Kidney epithelial cell (primary cell): ENCODE measurements around the gene MAU2. TPM values are rescaled to one million over a fixed set of nuclear protein-coding genes. Genes with fewer than 3 reads are reported as not detected.
A peak's percentile ranks its signal among the peaks of the same experiment; 100 is the strongest.

ENCODE experiments used
- DNase-seq: peaks from one replicate; pipeline ENCODE4 v3.0.0-alpha.2; 2010; ENCODE audit warnings: low read depth
- H3K27me3 ChIP-seq: 2 replicates; pipeline ENCODE4 v1.6.0; 2011; ENCODE audit warnings: low read length; ENCODE audit not compliant: control insufficient read depth, insufficient read depth
- H3K36me3 ChIP-seq: 2 replicates; pipeline ENCODE4 v1.5.1; 2011; ENCODE audit warnings: low read length; ENCODE audit not compliant: control insufficient read depth, insufficient read depth
- H3K4me3 ChIP-seq: 2 replicates; pipeline ENCODE4 v1.5.1; 2011; ENCODE audit warnings: low read depth, mild to moderate bottlenecking, control low read depth, low read length
- total RNA-seq: library from RNA; depleted of rRNA; stranded (reverse); fragments of >200 nt; gene quantifications from 2 replicates; pipeline ENCODE4 v1.2.3, GENCODE V29; 2015
- TF ChIP-seq, protein P1 (sequence below): IDR thresholded peaks from 2 replicates; pipeline ENCODE4 v1.5.1; 2011; ENCODE audit warnings: mild to moderate bottlenecking, moderate library complexity, low read length, control low read depth, inconsistent platforms; ENCODE audit not compliant: insufficient read depth, poor library complexity, severe bottlenecking

The MAU2 gene
- total RNA-seq, 1 donor from 2014 or later: 31.7 TPM

DNA sequence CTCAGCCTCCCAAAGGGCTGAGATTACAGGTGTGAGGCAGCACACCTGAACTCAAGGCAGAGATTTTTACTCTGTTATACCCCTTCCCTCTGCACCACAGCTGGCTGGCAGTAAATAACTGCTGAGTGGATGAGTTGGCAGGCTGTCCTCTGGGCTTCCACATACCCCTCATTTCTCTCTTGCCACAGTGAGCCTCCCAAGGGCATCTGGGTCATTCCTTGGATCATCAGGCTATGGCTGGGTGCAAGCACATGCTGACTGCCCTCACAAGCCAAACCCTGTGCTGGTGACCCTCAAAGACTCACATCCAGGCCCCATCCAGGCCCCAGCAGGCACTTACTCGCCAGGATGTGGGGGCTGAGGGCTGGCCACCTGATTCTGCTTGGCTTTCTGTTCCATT lies 4.5 kb upstream of the MAU2 start:
- DNase-seq: no peak
- TF ChIP-seq, protein P1, sequence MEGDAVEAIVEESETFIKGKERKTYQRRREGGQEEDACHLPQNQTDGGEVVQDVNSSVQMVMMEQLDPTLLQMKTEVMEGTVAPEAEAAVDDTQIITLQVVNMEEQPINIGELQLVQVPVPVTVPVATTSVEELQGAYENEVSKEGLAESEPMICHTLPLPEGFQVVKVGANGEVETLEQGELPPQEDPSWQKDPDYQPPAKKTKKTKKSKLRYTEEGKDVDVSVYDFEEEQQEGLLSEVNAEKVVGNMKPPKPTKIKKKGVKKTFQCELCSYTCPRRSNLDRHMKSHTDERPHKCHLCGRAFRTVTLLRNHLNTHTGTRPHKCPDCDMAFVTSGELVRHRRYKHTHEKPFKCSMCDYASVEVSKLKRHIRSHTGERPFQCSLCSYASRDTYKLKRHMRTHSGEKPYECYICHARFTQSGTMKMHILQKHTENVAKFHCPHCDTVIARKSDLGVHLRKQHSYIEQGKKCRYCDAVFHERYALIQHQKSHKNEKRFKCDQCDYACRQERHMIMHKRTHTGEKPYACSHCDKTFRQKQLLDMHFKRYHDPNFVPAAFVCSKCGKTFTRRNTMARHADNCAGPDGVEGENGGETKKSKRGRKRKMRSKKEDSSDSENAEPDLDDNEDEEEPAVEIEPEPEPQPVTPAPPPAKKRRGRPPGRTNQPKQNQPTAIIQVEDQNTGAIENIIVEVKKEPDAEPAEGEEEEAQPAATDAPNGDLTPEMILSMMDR: no peak
- H3K4me3 ChIP-seq: no peak overlapping the region
- no peaks in the 10 kb centered on the region for H3K36me3 ChIP-seq
- no peaks in the 10 kb centered on the region for H3K27me3 ChIP-seq

DNA sequence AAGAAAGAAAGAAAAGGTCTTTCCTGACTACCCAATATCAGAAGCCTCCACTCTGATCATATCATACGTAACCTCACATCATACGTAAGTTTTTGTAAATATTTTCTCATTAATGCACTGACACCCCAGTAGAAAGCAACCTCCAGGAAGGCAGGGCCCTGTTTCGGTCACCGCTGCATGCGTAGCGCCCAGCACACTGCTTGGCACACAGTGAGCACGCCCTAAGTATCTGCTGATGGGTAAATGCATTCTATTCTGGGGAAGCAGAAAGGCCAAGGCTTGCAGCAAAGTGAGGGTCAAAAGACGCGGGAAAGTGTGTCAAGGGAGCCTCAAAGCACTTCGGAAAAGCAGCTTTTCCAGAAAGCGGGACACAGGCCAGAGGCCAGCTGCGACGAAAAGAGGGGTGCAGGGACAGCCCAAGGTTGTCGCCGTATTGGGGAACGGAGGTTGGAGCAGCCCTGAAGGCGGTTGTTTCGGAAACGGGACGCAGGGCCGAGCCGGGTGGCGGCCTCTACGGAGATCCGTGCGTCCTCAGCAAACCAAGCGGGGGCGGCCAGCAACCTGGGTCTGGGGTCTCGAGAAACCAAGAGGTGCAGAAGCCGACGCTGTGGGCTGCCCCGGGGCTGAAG lies 783 bp upstream of the MAU2 start:
- peak overlapping the region; percentile 100 for H3K4me3 ChIP-seq
- H3K27me3 ChIP-seq: no peaks in the 10 kb centered on the region
- TF ChIP-seq, protein P1: no peak
- H3K36me3 ChIP-seq: no peaks in the 10 kb centered on the region
- no peak for DNase-seq

DNA sequence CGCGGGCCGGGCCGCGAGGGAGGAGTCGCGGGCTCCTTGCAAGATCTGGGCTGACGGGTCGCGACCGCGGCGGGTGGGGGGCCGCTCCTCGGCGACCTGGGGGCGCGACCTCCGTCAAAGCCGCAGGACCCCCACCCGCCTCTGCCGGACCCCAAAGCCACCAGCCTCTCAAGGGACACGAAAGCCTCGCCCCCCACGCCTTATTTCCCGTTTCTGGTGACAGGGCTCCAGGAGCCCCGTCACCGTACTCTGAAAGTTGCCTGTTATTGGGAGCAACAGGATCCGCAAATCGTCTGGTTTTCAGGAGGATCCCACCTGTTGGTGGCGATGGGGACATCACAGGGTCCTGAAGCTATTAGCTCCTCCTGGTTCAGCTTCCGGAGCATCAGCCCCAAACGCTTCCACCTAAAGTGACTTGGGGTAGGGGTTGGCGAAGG lies 530 bp downstream of the MAU2 start:
- no peak for DNase-seq
- Histone ChIP-seq H3K27me3 (no peaks in the 10 kb centered on the region), H3K36me3 (no peaks in the 10 kb centered on the region), H3K4me3 (peak overlapping the region; percentile 100)
- TF ChIP-seq, protein P1: no peak

DNA sequence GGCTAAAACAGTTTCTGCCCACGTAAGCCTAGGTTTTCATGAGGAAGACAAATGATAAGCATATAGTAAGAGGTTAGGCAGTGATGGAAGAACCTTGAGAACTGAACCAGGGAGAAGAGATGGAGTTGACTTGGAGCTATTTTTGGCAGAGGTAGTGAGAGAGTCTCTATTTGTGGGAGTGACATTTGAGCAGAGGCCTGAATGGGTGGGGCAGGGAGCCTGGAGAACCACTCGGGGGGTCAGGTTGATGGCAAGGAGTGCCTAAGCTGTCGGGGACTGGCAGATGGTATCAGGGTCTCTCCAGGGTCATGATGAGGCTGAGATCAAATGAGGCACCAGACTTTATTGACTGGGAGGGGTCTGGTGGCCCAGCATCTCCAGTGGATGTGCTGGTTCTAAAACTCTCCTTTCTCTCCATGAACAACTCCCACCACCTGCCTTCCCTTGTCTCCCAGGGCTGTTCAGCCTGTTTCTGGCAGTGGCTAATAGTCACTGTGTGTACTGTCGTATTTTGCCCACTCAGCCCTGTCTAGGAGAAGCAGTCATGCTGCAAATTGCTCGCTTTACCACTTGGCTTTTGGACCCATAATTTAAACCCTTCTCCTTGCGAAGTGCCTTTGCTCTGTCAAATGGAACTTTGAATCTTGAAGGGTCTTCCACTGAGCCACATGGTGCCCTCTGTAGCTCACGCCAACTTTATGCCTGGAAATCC lies 3.6 kb downstream of the MAU2 start:
- no peak overlapping the region for H3K4me3 ChIP-seq
- no peak for DNase-seq
- no peaks in the 10 kb centered on the region for H3K27me3 ChIP-seq
- H3K36me3 ChIP-seq: no peaks in the 10 kb centered on the region
- TF ChIP-seq, protein P1: no peak

DNA sequence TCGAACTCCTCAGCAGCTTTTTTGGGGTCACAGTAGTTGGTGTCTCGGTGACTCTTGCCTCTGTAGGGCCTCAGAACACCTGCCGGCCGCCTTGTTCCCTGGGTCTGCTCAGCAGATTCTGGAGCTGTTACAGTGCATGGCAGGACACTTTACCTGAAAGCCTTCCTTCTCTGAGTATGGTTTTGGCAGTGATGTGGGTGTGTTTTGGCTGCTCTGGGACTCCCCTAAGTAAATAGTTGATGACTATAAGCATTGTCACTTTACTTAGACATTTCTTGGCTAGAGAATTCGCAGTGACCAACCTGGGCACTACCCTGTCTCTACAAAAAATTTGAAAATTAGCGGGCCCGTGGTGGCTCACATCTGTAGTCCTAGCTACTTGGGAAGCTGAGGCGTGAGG lies 7.0 kb downstream of the MAU2 start:
- Histone ChIP-seq H3K36me3 (no peaks in the 10 kb centered on the region), H3K4me3 (no peak overlapping the region), H3K27me3 (no peaks in the 10 kb centered on the region)
- TF ChIP-seq, protein P1: no peak
- no peak for DNase-seq
